Heart left ventricle (tissue), 13 donors: ENCODE data around the gene ABCB9.

ENCODE experiments used
- CTCF ChIP-seq, 12 donors: fragments of 200-600 bp; sonication (generic) in 4 of 12; IDR thresholded peaks; one replicate each; pipeline versions ENCODE4 v1.5.0 to v1.8.0; 2018 to 2022; ENCODE audit warnings: antibody characterized with exemption in 12 of 12, mild to moderate bottlenecking in 5 of 12
- POLR2A ChIP-seq, 2 donors: fragments of 450-650 bp; IDR thresholded peaks; one replicate each; pipeline ENCODE4 v1.6.1; 2017; ENCODE audit warnings: antibody characterized with exemption in 2 of 2, mild to moderate bottlenecking in 2 of 2, moderate library complexity in 2 of 2
- donor health status: ischemic (EF 13 %, LVEDD 7.1; RV severe dilation, severe dysfunction).
- donor health status: DM: no; HTN: yes; CAD: no.
- donor health status: DM: no; HTN: no; CAD: no.
- donor health status: ischemic (EF 25% LVEDD 6.9; RV normal size, moderate dysfunction).
- donor health status: ischemic (EF 25% LVEDD 5.7; RV mildly dilated, moderate dysfunction).
- donor health status: ischemic (EF 35%, LVEDD 5.7; RV mildly dilated, moderate dysfunction).
- donor health status: nonischemic (EF 11% LVEDD 7.7; RV severe dilation, severe dysfunction).
- donor health status: DM: yes; HTN: yes; CAD: no.
- donor health status: PGD.
- donor health status: ischemic (EF 29% LVEDD 5.4; RV normal size, mild dysfunction).
- donor health status: nonischemic (EF 23%, LVEDD 6.1; RV moderate dilation, normal function).

GRCh38 chr12:122990561-122990960, 24.3 kb upstream of the ABCB9 start:
- TF ChIP-seq CTCF (IDR thresholded peaks at IDR 0.05) (no peak), POLR2A (IDR thresholded peaks at IDR 0.05) (no peak)
